Type B pancreatic cell (in vitro differentiated cells): ENCODE results near the gene ACSL5. TPM values are rescaled to one million over a fixed set of nuclear protein-coding genes. Genes with fewer than 3 reads are reported as not detected.

Experiments
- DNase-seq: peaks from one replicate; pipeline ENCODE4 v3.0.0; 2021; ENCODE audit warnings: mixed read lengths; ENCODE audit not compliant: unreplicated experiment; ENCODE audit errors: extremely low spot score
- H3K27ac Mint-ChIP-seq: 2 replicates; pipeline ENCODE4 v1.8.0; 2021; ENCODE audit warnings: mild to moderate bottlenecking, mixed read lengths
- H3K27me3 Mint-ChIP-seq: 2 replicates; pipeline ENCODE4 v1.8.0; 2021; ENCODE audit warnings: mixed read lengths
- H3K36me3 Mint-ChIP-seq: 2 replicates; pipeline ENCODE4 v1.8.0; 2021; ENCODE audit warnings: mixed read lengths
- H3K4me1 Mint-ChIP-seq: one replicate; pipeline ENCODE4 v1.8.0; 2021; ENCODE audit warnings: mixed read lengths; ENCODE audit not compliant: unreplicated experiment
- H3K4me3 Mint-ChIP-seq: 2 replicates; pipeline ENCODE4 v1.8.0; 2021; ENCODE audit warnings: mild to moderate bottlenecking, mixed read lengths
- H3K9me3 Mint-ChIP-seq: 2 replicates; pipeline ENCODE4 v1.8.0; 2021; ENCODE audit warnings: mixed read lengths
- CTCF ChIP-seq: fragments of 200-600 bp; sonication (generic); conservative IDR thresholded peaks from 2 replicates; pipeline ENCODE4 v1.5.0; 2021; ENCODE audit warnings: antibody characterized with exemption, mild to moderate bottlenecking
- total RNA-seq: library from RNA; stranded (reverse); gene quantifications from 2 replicates; pipeline ENCODE4 v1.2.1, GENCODE V29; 2021; ENCODE audit warnings: low replicate concordance

Gene ACSL5
- total RNA-seq, 1 donor from 2014 or later, result 13.9 TPM

GRCh38 chr10:112441520-112441919, 67.6 kb downstream of the ACSL5 start:
- H3K36me3 Mint-ChIP-seq, result peaks cover 9% of the 10 kb centered on the region
- no peak overlapping the region for H3K27ac Mint-ChIP-seq
- DNase-seq, result no peak
- no peaks in the 10 kb centered on the region for H3K4me1 Mint-ChIP-seq
- H3K4me3 Mint-ChIP-seq, result no peak overlapping the region
- no peaks in the 10 kb centered on the region for H3K27me3 Mint-ChIP-seq
- TF ChIP-seq CTCF, result no peak
- no peaks in the 10 kb centered on the region for H3K9me3 Mint-ChIP-seq

GRCh38 chr10:112442063-112442462, 68.1 kb downstream of the ACSL5 start:
- H3K27me3 Mint-ChIP-seq, result no peaks in the 10 kb centered on the region
- peaks cover 9% of the 10 kb centered on the region for H3K36me3 Mint-ChIP-seq
- no peak overlapping the region for H3K4me3 Mint-ChIP-seq
- H3K27ac Mint-ChIP-seq, result no peak overlapping the region
- TF ChIP-seq CTCF, result no peak
- H3K9me3 Mint-ChIP-seq, result no peaks in the 10 kb centered on the region
- no peak for DNase-seq
- no peaks in the 10 kb centered on the region for H3K4me1 Mint-ChIP-seq

GRCh38 chr10:112446055-112446854, 72.3 kb downstream of the ACSL5 start:
- Mint-ChIP-seq H3K9me3 (no peaks in the 10 kb centered on the region), H3K27ac (peak overlapping the region; percentile 91), H3K36me3 (peaks cover 9% of the 10 kb centered on the region), H3K4me1 (peaks cover 7% of the 10 kb centered on the region), H3K4me3 (peak overlapping the region; percentile 96), H3K27me3 (no peaks in the 10 kb centered on the region)
- no peak for DNase-seq
- TF ChIP-seq CTCF, result no peak

- peak; percentile 31 for TF ChIP-seq CTCF
- H3K27ac Mint-ChIP-seq, result peak within 1 kb of the TSS; percentile 91
Measured at GRCh38 chr10:112446855-112447619, 73.1 kb downstream of the ACSL5 start, which contains the start of the genes VTI1A and ZDHHC6. VTI1A (plus strand) TSS chr10:112447215; CDS start chr10:112447374, 159 bp downstream. ZDHHC6 (minus strand) TSS chr10:112446914; CDS start chr10:112445436, 1,478 bp downstream.

GRCh38 chr10:112447620-112447928, 73.7 kb downstream of the ACSL5 start:
- H3K27me3 Mint-ChIP-seq, result no peaks in the 10 kb centered on the region
- TF ChIP-seq CTCF, result no peak
- H3K4me1 Mint-ChIP-seq, result peaks cover 7% of the 10 kb centered on the region
- peak overlapping the region; percentile 96 for H3K4me3 Mint-ChIP-seq
- H3K27ac Mint-ChIP-seq, result peak overlapping the region; percentile 91
- H3K9me3 Mint-ChIP-seq, result no peaks in the 10 kb centered on the region
- DNase-seq, result no peak
- H3K36me3 Mint-ChIP-seq, result peaks cover 10% of the 10 kb centered on the region

More at GRCh38 chr10:112446855-112447619, 73.1 kb downstream of the ACSL5 start, which contains the start of the genes VTI1A and ZDHHC6:
- DNase-seq, result peak; percentile 83
- H3K9me3 Mint-ChIP-seq, result no peaks in the 10 kb centered on the region
- H3K27me3 Mint-ChIP-seq, result no peaks in the 10 kb centered on the region
- H3K4me3 Mint-ChIP-seq, result peak within 1 kb of the TSS; percentile 96
- H3K36me3 Mint-ChIP-seq, result peaks cover 10% of the 10 kb centered on the region
- peaks cover 7% of the 10 kb centered on the region for H3K4me1 Mint-ChIP-seq
